Keratinocyte (primary cell): ENCODE measurements around the gene BEX4. TPM values are rescaled to one million over a fixed set of nuclear protein-coding genes. Genes with fewer than 3 reads are reported as not detected.
A peak's percentile ranks its signal among the peaks of the same experiment; 100 is the strongest.

Experiments
- DNase-seq: peaks from one replicate; pipeline ENCODE4 v3.0.0-alpha.2; 2011; ENCODE audit warnings: low read depth, missing footprints, low spot score
- FAIRE-seq: peaks from 2 replicates; lab custom pipeline; 2011; peaks lifted over from hg19 to GRCh38; lab: Jason Lieb, UNC
- H2AFZ ChIP-seq: 2 replicates; pipeline ENCODE4 v1.6.0; 2012; ENCODE audit warnings: low read length, control low read depth, inconsistent platforms; ENCODE audit not compliant: control insufficient read depth
- H3K27ac ChIP-seq: 2 replicates; pipeline ENCODE4 v1.5.1; 2011; ENCODE audit warnings: low read length; ENCODE audit not compliant: control insufficient read depth, insufficient read depth
- H3K27me3 ChIP-seq: 3 replicates; pipeline ENCODE4 v1.6.0; 2011; ENCODE audit warnings: low read length; ENCODE audit not compliant: control insufficient read depth, insufficient read depth; ENCODE audit errors: extremely low read depth
- H3K36me3 ChIP-seq, 2 experiments: 2 replicates in 1 of 2; 3 replicates in 1 of 2; pipeline ENCODE4 v1.5.1; 2011; ENCODE audit warnings: low read length in 2 of 2, mild to moderate bottlenecking in 1 of 2; ENCODE audit not compliant: control insufficient read depth in 2 of 2, insufficient read depth in 2 of 2; ENCODE audit errors: extremely low read depth in 1 of 2
- H3K4me1 ChIP-seq: 3 replicates; pipeline ENCODE4 v1.5.1; 2011; ENCODE audit warnings: low read length; ENCODE audit not compliant: control insufficient read depth, insufficient read depth; ENCODE audit errors: extremely low read depth
- H3K4me2 ChIP-seq: 3 replicates; pipeline ENCODE4 v1.6.0; 2011; ENCODE audit warnings: low read depth, low read length; ENCODE audit not compliant: control insufficient read depth, insufficient read depth; ENCODE audit errors: extremely low read depth
- H3K4me3 ChIP-seq, 3 experiments: fragments of 200-600 bp in 1 of 3; sonication (generic) in 1 of 3; 2 replicates in 2 of 3; 3 replicates in 1 of 3; pipeline ENCODE4 v1.5.1; 2011 to 2016; ENCODE audit warnings: low read length in 3 of 3, mild to moderate bottlenecking in 3 of 3, control low read depth in 2 of 3, inconsistent platforms in 1 of 3, low read depth in 1 of 3, mixed read lengths in 1 of 3, mixed run types in 1 of 3, moderate library complexity in 1 of 3; ENCODE audit not compliant: control insufficient read depth in 2 of 3, insufficient read depth in 2 of 3; ENCODE audit errors: extremely low read depth in 1 of 3
- H3K79me2 ChIP-seq: 2 replicates; pipeline ENCODE4 v1.6.0; 2012; ENCODE audit warnings: low read length; ENCODE audit not compliant: control insufficient read depth, insufficient read depth
- H3K9ac ChIP-seq: 3 replicates; pipeline ENCODE4 v1.6.0; 2011; ENCODE audit warnings: low read length; ENCODE audit not compliant: control insufficient read depth, insufficient read depth; ENCODE audit errors: extremely low read depth
- H3K9me1 ChIP-seq: 3 replicates; pipeline ENCODE4 v1.6.0; 2011; ENCODE audit warnings: low read length; ENCODE audit not compliant: control insufficient read depth, insufficient read depth; ENCODE audit errors: extremely low read depth
- H3K9me3 ChIP-seq: 2 replicates; pipeline ENCODE4 v1.5.1; 2012; ENCODE audit warnings: low read depth, low read length; ENCODE audit not compliant: control insufficient read depth
- H4K20me1 ChIP-seq: 3 replicates; pipeline ENCODE4 v1.6.0; 2011; ENCODE audit warnings: low read length; ENCODE audit not compliant: control insufficient read depth, insufficient read depth; ENCODE audit errors: extremely low read depth
- EZH2 ChIP-seq: IDR thresholded peaks from one replicate; pipeline ENCODE4 v1.6.1; 2012; ENCODE audit warnings: inconsistent platforms, mild to moderate bottlenecking, low read length, moderate library complexity
- dilution Hi-C: fragments of 300-500 bp; cut with MboI; formaldehyde crosslinking; loops from one replicate; pipeline ENCODE4 v1.7.0; 2020; ENCODE audit warnings: low sequenced_read_pairs; ENCODE audit not compliant: extremely low pct_ligation_motif_present
- polyA plus RNA-seq, 5 experiments: library from polyadenylated mRNA; depleted of rRNA in 3 of 5; stranded (reverse) in 3 of 5; stranded (forward) in 1 of 5; unstranded in 1 of 5; fragments of >200 nt; gene quantifications; 1 replicate in 1 of 5; 2 replicates in 3 of 5; 3 replicates in 1 of 5; pipeline versions ENCODE4 v1.2.1 to v1.2.3, GENCODE V29; 2011 to 2012; ENCODE audit warnings: missing spikeins in 2 of 5, low read depth in 1 of 5, low replicate concordance in 1 of 5
- TF ChIP-seq, protein P1 (sequence below), 3 experiments: IDR thresholded peaks in 1 of 3; conservative IDR thresholded peaks in 1 of 3; optimal IDR thresholded peaks in 1 of 3; 2 replicates in 2 of 3; 3 replicates in 1 of 3; pipeline versions ENCODE3 to v1.5.1; 2011; ENCODE audit warnings: low read length in 3 of 3, mild to moderate bottlenecking in 3 of 3, moderate library complexity in 2 of 3, control low read depth in 1 of 3, inconsistent platforms in 1 of 3; ENCODE audit not compliant: insufficient read depth in 2 of 3; ENCODE audit errors: extremely low read depth in 1 of 3

The BEX4 gene
- polyA plus RNA-seq, 1 donor (not counting 4 experiments of a cell fraction or from before 2014, with no cell fraction given) = 20.0 TPM

DNA sequence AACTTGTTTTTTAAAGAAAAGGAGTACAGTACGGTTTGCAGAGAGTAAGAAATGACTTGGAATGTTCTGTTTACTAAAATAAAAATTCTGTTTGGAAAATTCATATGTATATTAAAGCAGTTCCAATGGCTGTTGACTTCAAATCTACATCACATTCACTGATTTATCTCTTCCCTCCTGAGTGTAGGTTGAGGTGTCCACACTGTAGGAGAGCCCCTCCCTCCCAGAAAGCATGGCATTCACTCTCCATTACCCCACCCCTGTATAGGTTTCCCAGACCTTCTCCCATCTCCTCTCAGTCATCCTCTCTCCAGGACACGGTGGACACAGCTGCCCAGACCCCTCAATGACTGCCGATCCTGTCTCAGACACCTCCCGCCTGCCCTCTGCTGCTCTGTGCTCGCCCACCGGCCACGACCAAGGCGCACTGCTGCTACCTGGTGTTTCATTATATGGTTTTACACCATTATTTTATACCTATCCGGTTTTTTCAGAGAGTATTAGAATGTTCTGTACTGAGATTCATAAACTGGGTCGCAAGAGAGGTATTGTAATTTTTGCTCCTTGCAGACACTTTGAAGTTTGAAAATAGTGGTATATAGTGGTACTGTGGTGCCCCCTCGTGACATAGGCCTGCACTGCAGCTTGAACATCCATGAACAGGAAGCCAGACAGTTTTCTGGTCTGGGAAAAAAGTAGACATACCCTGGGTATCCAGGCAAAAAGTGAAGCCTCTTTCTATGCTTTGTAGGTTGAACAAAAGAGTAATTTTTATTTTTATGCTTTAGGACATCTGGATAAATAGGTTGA, 38.8 kb upstream of the BEX4 start:
- no peak overlapping the region for H3K4me3 ChIP-seq

GRCh38 chrX:103177556-103177955, 37.4 kb upstream of the BEX4 start:
- no peaks in the 10 kb centered on the region for H4K20me1 ChIP-seq
- H3K4me2 ChIP-seq = no peak overlapping the region
- dilution Hi-C loops = no loop called here
- FAIRE-seq (no peak), DNase-seq (no peak)
- H2AFZ ChIP-seq = no peak overlapping the region
- no peaks in the 10 kb centered on the region for H3K4me1 ChIP-seq
- H3K27me3 ChIP-seq = peaks cover 5% of the 10 kb centered on the region
- no peak overlapping the region for H3K9ac ChIP-seq
- H3K4me3 ChIP-seq = no peak overlapping the region
- no peaks in the 10 kb centered on the region for H3K36me3 ChIP-seq
- TF ChIP-seq, protein P1, sequence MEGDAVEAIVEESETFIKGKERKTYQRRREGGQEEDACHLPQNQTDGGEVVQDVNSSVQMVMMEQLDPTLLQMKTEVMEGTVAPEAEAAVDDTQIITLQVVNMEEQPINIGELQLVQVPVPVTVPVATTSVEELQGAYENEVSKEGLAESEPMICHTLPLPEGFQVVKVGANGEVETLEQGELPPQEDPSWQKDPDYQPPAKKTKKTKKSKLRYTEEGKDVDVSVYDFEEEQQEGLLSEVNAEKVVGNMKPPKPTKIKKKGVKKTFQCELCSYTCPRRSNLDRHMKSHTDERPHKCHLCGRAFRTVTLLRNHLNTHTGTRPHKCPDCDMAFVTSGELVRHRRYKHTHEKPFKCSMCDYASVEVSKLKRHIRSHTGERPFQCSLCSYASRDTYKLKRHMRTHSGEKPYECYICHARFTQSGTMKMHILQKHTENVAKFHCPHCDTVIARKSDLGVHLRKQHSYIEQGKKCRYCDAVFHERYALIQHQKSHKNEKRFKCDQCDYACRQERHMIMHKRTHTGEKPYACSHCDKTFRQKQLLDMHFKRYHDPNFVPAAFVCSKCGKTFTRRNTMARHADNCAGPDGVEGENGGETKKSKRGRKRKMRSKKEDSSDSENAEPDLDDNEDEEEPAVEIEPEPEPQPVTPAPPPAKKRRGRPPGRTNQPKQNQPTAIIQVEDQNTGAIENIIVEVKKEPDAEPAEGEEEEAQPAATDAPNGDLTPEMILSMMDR (optimal IDR thresholded peaks at IDR 0.05 in 1 of 3, IDR thresholded peaks at IDR 0.05 in 1 of 3, conservative IDR thresholded peaks at IDR 0.05 in 1 of 3; ENCODE audit: extremely low read depth in 1 of 3, insufficient read depth in 2 of 3, low read length in 3 of 3) = no peak
- TF ChIP-seq EZH2 = no peak
- no peak overlapping the region for H3K27ac ChIP-seq
- no peaks in the 10 kb centered on the region for H3K79me2 ChIP-seq
- no peaks in the 10 kb centered on the region for H3K9me1 ChIP-seq
- no peaks in the 10 kb centered on the region for H3K9me3 ChIP-seq

More for the DNA sequence above, 38.8 kb upstream of the BEX4 start:
- TF ChIP-seq, protein P1 (optimal IDR thresholded peaks at IDR 0.05 in 1 of 3, IDR thresholded peaks at IDR 0.05 in 1 of 3, conservative IDR thresholded peaks at IDR 0.05 in 1 of 3; ENCODE audit: extremely low read depth in 1 of 3, insufficient read depth in 2 of 3, low read length in 3 of 3) = peak; percentile 74 to 80 (median 74)
- no peak for TF ChIP-seq EZH2
- Histone ChIP-seq H3K4me1 (no peaks in the 10 kb centered on the region), H3K36me3 (no peaks in the 10 kb centered on the region), H2AFZ (peak overlapping the region; percentile 73), H3K27ac (no peak overlapping the region), H3K27me3 (peaks cover 5% of the 10 kb centered on the region), H3K4me2 (peak overlapping the region; percentile 56), H3K79me2 (no peaks in the 10 kb centered on the region), H3K9me1 (no peaks in the 10 kb centered on the region), H4K20me1 (no peaks in the 10 kb centered on the region), H3K9ac (no peak overlapping the region), H3K9me3 (no peaks in the 10 kb centered on the region)
- dilution Hi-C loops = no loop called here
- DNase-seq (no peak), FAIRE-seq (peak; percentile 67)
